HepG2 (cell line): ENCODE data around the gene NME7. TPM values are rescaled to one million over a fixed set of nuclear protein-coding genes. Genes with fewer than 3 reads are reported as not detected.

ENCODE experiments used
- ATAC-seq: fragments of 200-7000 bp; cut with Tn5 transposase; 3 replicates; pipeline ENCODE4 v1.9.1; 2020; ENCODE audit warnings: mild to moderate bottlenecking, moderate library complexity
- BruUV-seq: library from RNA; stranded (reverse); fragments of 400-500 nt; replicated peaks from 2 replicates; lab custom pipeline; 2021; lab: Mats Ljungman, UMichigan
- CTCF ChIA-PET: fragments of 300-600 bp; formaldehyde crosslinking; extraction: SDS; loops from one replicate; lab custom pipeline; 2021; ENCODE audit warnings: low total read pairs, inconsistent platforms, low intra/inter-chr PET ratio; lab: Yijun Ruan, JAX
- POLR2A ChIA-PET: fragments of 350-600 bp; sonication (Branson Sonifier 250); formaldehyde crosslinking; loops from one replicate; lab custom pipeline; 2020; ENCODE audit warnings: antibody characterized with exemption, inconsistent platforms; lab: Yijun Ruan, JAX
- DNase-seq: peaks from one replicate; pipeline ENCODE4 v3.0.0-alpha.2; 2015; ENCODE audit warnings: low spot score
- FAIRE-seq: peaks from 3 replicates; lab custom pipeline; 2011; peaks lifted over from hg19 to GRCh38; lab: Jason Lieb, UNC
- H2AFZ ChIP-seq: one replicate; pipeline ENCODE4 v1.6.1; 2011; ENCODE audit warnings: low read length, inconsistent platforms
- H3K27ac ChIP-seq: fragments of 300-600 bp; 3 replicates; pipeline ENCODE4 v1.8.0; 2011; ENCODE audit warnings: mixed run types, mild to moderate bottlenecking, mixed read lengths, low read length, inconsistent platforms; ENCODE audit not compliant: insufficient read depth; ENCODE audit errors: extremely low read length
- H3K27me3 ChIP-seq, 2 experiments: fragments of 200-600 bp in 1 of 2; 2 replicates in 1 of 2; 3 replicates in 1 of 2; pipeline versions ENCODE4 v1.6.0 to v1.8.0; 2011; ENCODE audit warnings: low read length in 2 of 2, mild to moderate bottlenecking in 2 of 2, moderate library complexity in 2 of 2, inconsistent platforms in 1 of 2; ENCODE audit not compliant: insufficient read depth in 2 of 2, control insufficient read depth in 1 of 2
- H3K36me3 ChIP-seq, 2 experiments: fragments of 200-600 bp in 1 of 2; replicated peaks in 1 of 2; 2 replicates in 1 of 2; 3 replicates in 1 of 2; pipeline versions ENCODE4 v1.5.1 to v1.8.0; 2011; ENCODE audit warnings: low read length in 2 of 2, inconsistent platforms in 1 of 2; ENCODE audit not compliant: insufficient read depth in 2 of 2, control insufficient read depth in 1 of 2
- H3K4me1 ChIP-seq: 2 replicates; pipeline ENCODE4 v1.5.1; 2012; ENCODE audit warnings: low read length, inconsistent platforms; ENCODE audit not compliant: insufficient read depth
- H3K4me2 ChIP-seq: 2 replicates; pipeline ENCODE4 v1.6.0; 2011; ENCODE audit warnings: low read depth, low read length, inconsistent platforms
- H3K4me3 ChIP-seq, 3 experiments: fragments of 200-600 bp in 1 of 3; sonication (generic), shearing (Covaris generic) in 1 of 3; replicated peaks in 1 of 3; 2 replicates each; pipeline ENCODE4 v1.5.1; 2011 to 2016; ENCODE audit warnings: low read length in 3 of 3, inconsistent platforms in 2 of 3, low read depth in 2 of 3, mild to moderate bottlenecking in 2 of 3, control low read depth in 1 of 3, mixed read lengths in 1 of 3; ENCODE audit not compliant: insufficient read depth in 1 of 3
- H3K79me2 ChIP-seq: one replicate; pipeline ENCODE4 v1.6.1; 2011; ENCODE audit warnings: low read length, inconsistent platforms; ENCODE audit not compliant: insufficient read depth
- H3K9ac ChIP-seq: 2 replicates; pipeline ENCODE4 v1.6.0; 2011; ENCODE audit warnings: mild to moderate bottlenecking, low read depth, low read length, inconsistent platforms; ENCODE audit not compliant: insufficient read depth
- H3K9me3 ChIP-seq: 2 replicates; pipeline ENCODE4 v1.5.1; 2012; ENCODE audit warnings: mild to moderate bottlenecking, low read length
- H4K20me1 ChIP-seq: 2 replicates; pipeline ENCODE4 v1.6.0; 2011; ENCODE audit warnings: inconsistent platforms, mild to moderate bottlenecking, low read length, moderate library complexity; ENCODE audit not compliant: insufficient read depth
- AKAP8 ChIP-seq: sonication (generic); formaldehyde crosslinking; IDR thresholded peaks from 2 replicates; pipeline ENCODE4 v1.5.1; 2020; ENCODE audit warnings: mild to moderate bottlenecking, missing genetic modification reagents
- ATF7-NPFF ChIP-seq: sonication (generic); formaldehyde crosslinking; IDR thresholded peaks from 2 replicates; pipeline ENCODE4 v1.8.1; 2023; ENCODE audit warnings: mild to moderate bottlenecking, low read depth, missing genetic modification reagents, moderate library complexity
- MED13 ChIP-seq: sonication (generic); formaldehyde crosslinking; IDR thresholded peaks from 2 replicates; pipeline ENCODE4 v1.5.0; 2020; ENCODE audit warnings: missing genetic modification reagents
- MED8 ChIP-seq: sonication (generic); formaldehyde crosslinking; IDR thresholded peaks from 2 replicates; pipeline ENCODE4 v1.8.1; 2023; ENCODE audit warnings: mild to moderate bottlenecking, missing genetic modification reagents; ENCODE audit not compliant: insufficient replicate concordance
- MXD4 ChIP-seq: IDR thresholded peaks from 2 replicates; pipeline ENCODE4 v1.6.1; 2016; ENCODE audit warnings: mild to moderate bottlenecking, missing biosample characterization, missing genetic modification reagents
- NCOA2 ChIP-seq: sonication (generic); formaldehyde crosslinking; IDR thresholded peaks from 2 replicates; pipeline ENCODE4 v1.8.0; 2022; ENCODE audit warnings: inconsistent platforms
- TAF15 ChIP-seq: fragments of 200-400 bp; formaldehyde crosslinking; IDR thresholded peaks from one replicate; pipeline ENCODE4 v1.6.1; 2018; ENCODE audit warnings: mild to moderate bottlenecking, low read depth, low read length; ENCODE audit not compliant: poor library complexity, severe bottlenecking
- ZKSCAN5 ChIP-seq: sonication (generic); formaldehyde crosslinking; IDR thresholded peaks from 2 replicates; pipeline ENCODE4 v1.5.1; 2020; ENCODE audit warnings: mild to moderate bottlenecking, missing genetic modification reagents
- ZMYM4 ChIP-seq: sonication (generic); formaldehyde crosslinking; IDR thresholded peaks from 2 replicates; pipeline ENCODE4 v1.8.1; 2023; ENCODE audit warnings: mild to moderate bottlenecking, missing genetic modification reagents
- ZNF20 ChIP-seq: sonication (generic); formaldehyde crosslinking; IDR thresholded peaks from 2 replicates; pipeline ENCODE4 v1.4.0; 2020; ENCODE audit warnings: mild to moderate bottlenecking, moderate library complexity, missing genetic modification reagents
- ZNF329 ChIP-seq: sonication (generic); formaldehyde crosslinking; IDR thresholded peaks from 2 replicates; pipeline ENCODE4 v1.9.0; 2021; ENCODE audit warnings: low read depth, mild to moderate bottlenecking, missing genetic modification reagents
- ZNF501 ChIP-seq: sonication (generic); formaldehyde crosslinking; IDR thresholded peaks from 2 replicates; pipeline ENCODE4 v1.5.1; 2020; ENCODE audit warnings: mild to moderate bottlenecking, moderate library complexity, missing genetic modification reagents
- ZNF652 ChIP-seq: IDR thresholded peaks from 2 replicates; pipeline ENCODE4 v1.6.1; 2016; ENCODE audit warnings: low read depth, borderline replicate concordance
- WGBS: methylation state at CpG from one replicate; pipeline ENCODE4 v1.1.6; 2017; ENCODE audit warnings: low lambda C conversion rate; 5-methylcytosine and 5-hydroxymethylcytosine counted together
- in situ Hi-C: cut with HindIII; loops from 2 replicates; pipeline ENCODE4 v1.10.0; 2017; ENCODE audit warnings: low pct_unique_long_range_greater_than_20kb; ENCODE audit not compliant: extremely low pct_ligation_motif_present
- intact Hi-C: fragments of 100-400 bp; cut with micrococcal nuclease; formaldehyde crosslinking; loops from one replicate; pipeline ENCODE4 v1.10.0; 2022; ENCODE audit not compliant: unreplicated experiment
- polyA plus RNA-seq, 8 experiments: library from polyadenylated mRNA; depleted of rRNA in 3 of 8; stranded (reverse) in 7 of 8; unstranded in 1 of 8; fragments of >200 nt; fragmentation: Illumina TruSeq in 4 of 8; extraction: Trizol in 4 of 8; gene quantifications; 2 replicates each; pipeline versions ENCODE4 v1.2.1 to v1.2.3, GENCODE V29; 2011 to 2016; ENCODE audit warnings: low read depth in 4 of 8, missing spikeins in 1 of 8, mixed read lengths in 1 of 8; ENCODE audit not compliant: insufficient read depth in 1 of 8
- total RNA-seq, 5 experiments: library from RNA; depleted of rRNA; stranded (reverse); fragments of >200 nt; fragmentation: Illumina TruSeq; extraction: Trizol; gene quantifications; 2 replicates each; pipeline ENCODE4 v1.2.3, GENCODE V29; 2016; ENCODE audit warnings: low read depth in 1 of 5
- TF ChIP-seq, protein P1 (sequence below): sonication (generic); formaldehyde crosslinking; IDR thresholded peaks from 2 replicates; pipeline ENCODE4 v1.5.1; 2020; ENCODE audit warnings: mild to moderate bottlenecking, missing genetic modification reagents, borderline replicate concordance
- TF ChIP-seq, protein P2 (sequence below): sonication (generic); formaldehyde crosslinking; IDR thresholded peaks from 2 replicates; pipeline ENCODE4 v1.8.1; 2022; ENCODE audit warnings: mild to moderate bottlenecking, missing genetic modification reagents
- TF ChIP-seq, protein P3 (sequence below): sonication (generic); formaldehyde crosslinking; conservative IDR thresholded peaks from 2 replicates; pipeline ENCODE4 v1.8.0; 2022; ENCODE audit warnings: missing genetic modification reagents

NME7 gene
- total and polyA plus RNA-seq, 2 of the 13 experiments (the other 11 are each of a cell fraction or from before 2014, with no cell fraction given), result 9.4 to 22.5 TPM

DNA sequence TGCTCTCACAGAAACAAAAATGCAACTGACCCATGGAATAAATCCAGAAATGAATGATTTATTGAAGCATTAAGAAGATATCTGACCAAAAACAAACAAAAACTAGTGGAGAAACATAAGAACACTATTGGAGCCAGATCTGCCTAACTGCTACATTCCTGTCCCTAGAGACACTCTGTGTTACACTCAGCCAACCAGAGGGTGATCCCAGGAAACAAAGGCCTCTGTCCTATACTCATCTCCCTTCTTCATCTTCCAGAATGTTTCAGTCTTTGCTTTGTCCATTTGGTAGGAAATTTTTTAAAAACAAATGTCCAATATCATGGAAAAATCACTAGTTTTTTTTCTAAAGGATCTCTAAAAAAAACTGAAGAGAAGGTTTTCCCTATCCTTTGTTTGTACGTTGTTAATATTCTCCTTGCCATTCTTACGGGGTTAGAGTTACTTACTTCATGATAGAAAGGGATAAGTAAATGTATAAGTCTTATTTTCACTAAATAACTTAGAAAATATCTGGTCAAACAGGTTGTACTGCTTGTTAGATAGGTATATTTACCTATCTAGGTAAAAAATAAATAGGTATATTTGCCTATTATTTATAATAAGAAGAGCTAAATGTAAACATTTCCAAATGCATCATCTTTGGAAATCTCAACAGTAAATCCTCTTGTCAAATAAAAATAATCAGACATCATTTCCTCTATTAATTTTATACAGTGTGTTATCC is 59.1 kb downstream of the NME7 start:
- H3K4me1 ChIP-seq, result peaks cover 14% of the 10 kb centered on the region
- ATAC-seq (no peak), DNase-seq (no peak), FAIRE-seq (no peak)
- H3K79me2 ChIP-seq, result no peaks in the 10 kb centered on the region
- POLR2A ChIA-PET, result no interaction called here
- H3K36me3 ChIP-seq, result no peaks in the 10 kb centered on the region
- H4K20me1 ChIP-seq, result no peaks in the 10 kb centered on the region
- no peak overlapping the region for H3K9ac ChIP-seq
- in situ Hi-C loops, result no loop called here
- H2AFZ ChIP-seq, result no peak overlapping the region
- H3K27ac ChIP-seq, result no peak overlapping the region
- no peak overlapping the region for H3K4me2 ChIP-seq
- WGBS, result 95% methylated on average over 2 of the region's 2 CpGs
- BruUV-seq, result no TSS peak
- CTCF ChIA-PET, result no interaction called here
- no peaks in the 10 kb centered on the region for H3K27me3 ChIP-seq
- intact Hi-C loops, result no loop called here
- no peak overlapping the region for H3K4me3 ChIP-seq
- H3K9me3 ChIP-seq, result no peaks in the 10 kb centered on the region
- TF ChIP-seq ATF7-NPFF (CRISPR knock-in tag), result no peak
- TF ChIP-seq MED13, result no peak
- no peak for TF ChIP-seq ZNF20 (CRISPR knock-in tag)
- TF ChIP-seq MED8 (CRISPR knock-in tag), result no peak
- TF ChIP-seq ZMYM4 (CRISPR knock-in tag), result no peak
- TF ChIP-seq ZNF329 (CRISPR knock-in tag), result no peak
- TF ChIP-seq AKAP8, result no peak
- TF ChIP-seq, protein P1, sequence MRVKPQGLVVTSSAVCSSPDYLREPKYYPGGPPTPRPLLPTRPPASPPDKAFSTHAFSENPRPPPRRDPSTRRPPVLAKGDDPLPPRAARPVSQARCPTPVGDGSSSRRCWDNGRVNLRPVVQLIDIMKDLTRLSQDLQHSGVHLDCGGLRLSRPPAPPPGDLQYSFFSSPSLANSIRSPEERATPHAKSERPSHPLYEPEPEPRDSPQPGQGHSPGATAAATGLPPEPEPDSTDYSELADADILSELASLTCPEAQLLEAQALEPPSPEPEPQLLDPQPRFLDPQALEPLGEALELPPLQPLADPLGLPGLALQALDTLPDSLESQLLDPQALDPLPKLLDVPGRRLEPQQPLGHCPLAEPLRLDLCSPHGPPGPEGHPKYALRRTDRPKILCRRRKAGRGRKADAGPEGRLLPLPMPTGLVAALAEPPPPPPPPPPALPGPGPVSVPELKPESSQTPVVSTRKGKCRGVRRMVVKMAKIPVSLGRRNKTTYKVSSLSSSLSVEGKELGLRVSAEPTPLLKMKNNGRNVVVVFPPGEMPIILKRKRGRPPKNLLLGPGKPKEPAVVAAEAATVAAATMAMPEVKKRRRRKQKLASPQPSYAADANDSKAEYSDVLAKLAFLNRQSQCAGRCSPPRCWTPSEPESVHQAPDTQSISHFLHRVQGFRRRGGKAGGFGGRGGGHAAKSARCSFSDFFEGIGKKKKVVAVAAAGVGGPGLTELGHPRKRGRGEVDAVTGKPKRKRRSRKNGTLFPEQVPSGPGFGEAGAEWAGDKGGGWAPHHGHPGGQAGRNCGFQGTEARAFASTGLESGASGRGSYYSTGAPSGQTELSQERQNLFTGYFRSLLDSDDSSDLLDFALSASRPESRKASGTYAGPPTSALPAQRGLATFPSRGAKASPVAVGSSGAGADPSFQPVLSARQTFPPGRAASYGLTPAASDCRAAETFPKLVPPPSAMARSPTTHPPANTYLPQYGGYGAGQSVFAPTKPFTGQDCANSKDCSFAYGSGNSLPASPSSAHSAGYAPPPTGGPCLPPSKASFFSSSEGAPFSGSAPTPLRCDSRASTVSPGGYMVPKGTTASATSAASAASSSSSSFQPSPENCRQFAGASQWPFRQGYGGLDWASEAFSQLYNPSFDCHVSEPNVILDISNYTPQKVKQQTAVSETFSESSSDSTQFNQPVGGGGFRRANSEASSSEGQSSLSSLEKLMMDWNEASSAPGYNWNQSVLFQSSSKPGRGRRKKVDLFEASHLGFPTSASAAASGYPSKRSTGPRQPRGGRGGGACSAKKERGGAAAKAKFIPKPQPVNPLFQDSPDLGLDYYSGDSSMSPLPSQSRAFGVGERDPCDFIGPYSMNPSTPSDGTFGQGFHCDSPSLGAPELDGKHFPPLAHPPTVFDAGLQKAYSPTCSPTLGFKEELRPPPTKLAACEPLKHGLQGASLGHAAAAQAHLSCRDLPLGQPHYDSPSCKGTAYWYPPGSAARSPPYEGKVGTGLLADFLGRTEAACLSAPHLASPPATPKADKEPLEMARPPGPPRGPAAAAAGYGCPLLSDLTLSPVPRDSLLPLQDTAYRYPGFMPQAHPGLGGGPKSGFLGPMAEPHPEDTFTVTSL (CRISPR knock-in tag), result no peak
- no peak for TF ChIP-seq NCOA2 (CRISPR knock-in tag)
- no peak for TF ChIP-seq ZKSCAN5 (CRISPR knock-in tag)
- TF ChIP-seq ZNF652 (CRISPR knock-in tag), result no peak
- TF ChIP-seq, protein P2, sequence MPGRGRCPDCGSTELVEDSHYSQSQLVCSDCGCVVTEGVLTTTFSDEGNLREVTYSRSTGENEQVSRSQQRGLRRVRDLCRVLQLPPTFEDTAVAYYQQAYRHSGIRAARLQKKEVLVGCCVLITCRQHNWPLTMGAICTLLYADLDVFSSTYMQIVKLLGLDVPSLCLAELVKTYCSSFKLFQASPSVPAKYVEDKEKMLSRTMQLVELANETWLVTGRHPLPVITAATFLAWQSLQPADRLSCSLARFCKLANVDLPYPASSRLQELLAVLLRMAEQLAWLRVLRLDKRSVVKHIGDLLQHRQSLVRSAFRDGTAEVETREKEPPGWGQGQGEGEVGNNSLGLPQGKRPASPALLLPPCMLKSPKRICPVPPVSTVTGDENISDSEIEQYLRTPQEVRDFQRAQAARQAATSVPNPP, result no peak
- TF ChIP-seq TAF15, result no peak
- TF ChIP-seq, protein P3, sequence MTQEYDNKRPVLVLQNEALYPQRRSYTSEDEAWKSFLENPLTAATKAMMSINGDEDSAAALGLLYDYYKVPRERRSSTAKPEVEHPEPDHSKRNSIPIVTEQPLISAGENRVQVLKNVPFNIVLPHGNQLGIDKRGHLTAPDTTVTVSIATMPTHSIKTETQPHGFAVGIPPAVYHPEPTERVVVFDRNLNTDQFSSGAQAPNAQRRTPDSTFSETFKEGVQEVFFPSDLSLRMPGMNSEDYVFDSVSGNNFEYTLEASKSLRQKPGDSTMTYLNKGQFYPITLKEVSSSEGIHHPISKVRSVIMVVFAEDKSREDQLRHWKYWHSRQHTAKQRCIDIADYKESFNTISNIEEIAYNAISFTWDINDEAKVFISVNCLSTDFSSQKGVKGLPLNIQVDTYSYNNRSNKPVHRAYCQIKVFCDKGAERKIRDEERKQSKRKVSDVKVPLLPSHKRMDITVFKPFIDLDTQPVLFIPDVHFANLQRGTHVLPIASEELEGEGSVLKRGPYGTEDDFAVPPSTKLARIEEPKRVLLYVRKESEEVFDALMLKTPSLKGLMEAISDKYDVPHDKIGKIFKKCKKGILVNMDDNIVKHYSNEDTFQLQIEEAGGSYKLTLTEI (CRISPR knock-in tag), result no peak
- TF ChIP-seq ZNF501 (CRISPR knock-in tag), result no peak
- TF ChIP-seq MXD4, result no peak
